D341Med (cell line): ENCODE measurements around the gene SMIM3.
"Not testable (repeated sequence)": the region's sequence is repeated elsewhere in the genome, so short reads cannot be mapped to it uniquely, and the experiment has no call there.

Experiments
- DNase-seq: peaks from one replicate; pipeline ENCODE4 v3.0.0; 2012; ENCODE audit warnings: low spot score

SMIM3 gene, protein sequence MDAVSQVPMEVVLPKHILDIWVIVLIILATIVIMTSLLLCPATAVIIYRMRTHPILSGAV

GRCh38 chr5:150778517-150779396, at the start of gene SMIM3:
Gene SMIM3 (plus strand): TSS chr5:150778757. CDS start chr5:150795441, 16,684 bp downstream.
- peak; percentile 67 for DNase-seq

DNA sequence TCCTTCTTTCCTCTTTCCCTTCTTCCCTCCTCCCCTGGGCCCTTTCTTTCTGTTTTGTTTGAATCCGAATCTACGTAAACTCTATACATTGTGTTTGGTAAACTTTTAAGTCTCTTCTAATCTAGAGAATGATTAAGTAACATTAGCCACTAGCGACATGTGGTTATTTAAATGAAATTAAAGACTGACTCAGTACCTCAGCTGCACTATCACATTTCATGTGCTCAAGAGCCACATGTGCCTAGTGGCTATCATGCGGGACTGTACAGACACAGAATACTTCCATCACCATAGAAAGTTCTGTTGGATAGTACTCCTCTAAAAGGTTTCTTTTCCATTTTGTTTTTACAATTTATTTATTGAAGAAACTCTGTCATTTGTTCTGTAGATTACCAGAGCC, 48.7 kb upstream of the SMIM3 start:
- no peak for DNase-seq

DNA sequence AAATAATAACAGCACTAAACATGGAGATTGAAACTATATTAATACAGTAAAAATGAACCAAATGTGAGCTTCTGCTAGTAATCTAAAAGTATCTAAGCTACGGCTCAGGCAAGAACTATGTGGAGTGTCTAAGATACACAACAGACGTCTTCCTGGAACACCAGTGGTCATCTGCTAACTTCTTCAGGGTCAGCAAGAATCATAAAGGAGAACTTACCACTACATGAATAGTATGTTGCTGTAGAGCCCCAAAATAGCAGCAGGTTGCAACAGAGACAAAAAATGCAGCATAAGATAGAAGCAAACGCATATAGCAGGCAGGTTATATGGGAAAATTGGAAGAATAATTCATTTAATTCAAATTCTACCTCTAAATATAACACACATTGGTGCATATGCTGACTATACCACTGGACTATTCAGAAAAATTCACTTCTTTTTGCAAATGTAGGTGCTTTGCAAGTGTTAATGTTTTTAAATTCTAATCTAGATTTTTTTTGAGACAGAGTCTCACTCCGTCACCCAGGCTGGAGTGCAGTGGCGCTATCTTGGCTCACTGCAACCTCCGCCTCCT, 46.8 kb upstream of the SMIM3 start:
- DNase-seq, result no peak

DNA sequence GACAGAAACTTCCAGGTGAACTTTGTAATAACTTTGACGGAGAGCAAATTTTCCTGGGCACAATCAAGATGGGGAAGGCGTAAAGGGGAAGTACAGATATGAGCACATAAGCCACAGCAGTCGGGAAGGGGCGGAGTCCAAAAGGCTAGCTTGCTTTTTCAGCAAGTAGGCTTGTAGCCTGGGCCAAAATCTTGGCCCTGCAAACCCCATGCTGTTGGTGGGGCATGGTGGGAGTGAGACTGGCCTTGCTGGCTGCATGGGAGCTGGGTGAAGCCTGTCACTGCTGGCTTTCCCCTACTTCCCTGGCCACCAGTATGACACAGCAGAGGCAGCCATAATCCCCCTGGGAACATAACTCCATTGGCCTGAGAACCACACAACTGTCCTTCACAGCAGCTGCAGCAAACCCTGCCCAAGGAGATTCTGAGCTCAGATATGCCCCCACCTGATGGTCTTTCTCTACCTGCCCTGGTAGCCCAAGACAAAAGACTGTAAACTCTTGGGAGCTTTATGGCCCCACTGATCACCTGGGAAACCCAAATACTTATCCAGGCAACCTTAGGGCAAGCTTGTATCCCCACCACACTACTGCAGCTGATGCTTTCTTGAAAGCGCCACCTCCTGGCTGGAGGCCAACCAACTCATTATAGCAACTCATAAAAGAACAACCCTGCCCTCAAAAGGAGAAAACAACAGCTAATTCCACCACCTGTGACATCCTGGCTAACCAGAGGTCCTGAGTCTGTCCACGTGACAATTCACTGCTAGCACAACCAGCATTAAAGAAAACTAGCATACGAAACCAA, 43.8 kb upstream of the SMIM3 start:
- DNase-seq, result no peak

DNA sequence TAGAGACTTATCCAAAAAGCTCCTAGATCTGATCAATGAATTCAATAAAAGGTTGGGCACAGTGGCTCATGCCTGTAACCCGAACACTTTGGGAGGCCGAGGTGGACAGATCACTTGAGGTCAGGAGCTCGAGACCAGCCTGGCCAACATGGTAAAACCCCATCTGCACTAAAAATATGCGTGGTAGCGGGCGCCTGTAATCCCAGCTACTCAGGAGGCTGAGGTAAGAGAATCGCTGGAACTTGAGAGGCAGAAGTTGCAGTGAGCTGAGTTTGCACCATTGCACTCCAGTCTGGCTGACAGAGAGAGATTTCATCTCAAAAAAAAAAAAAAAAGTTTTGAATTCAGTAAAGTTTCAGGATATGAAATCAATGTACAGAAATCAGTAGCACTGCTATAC, 39.7 kb upstream of the SMIM3 start:
- DNase-seq, result no peak

GRCh38 chr5:150740992-150741391, 37.6 kb upstream of the SMIM3 start:
- DNase-seq, result no peak

DNA sequence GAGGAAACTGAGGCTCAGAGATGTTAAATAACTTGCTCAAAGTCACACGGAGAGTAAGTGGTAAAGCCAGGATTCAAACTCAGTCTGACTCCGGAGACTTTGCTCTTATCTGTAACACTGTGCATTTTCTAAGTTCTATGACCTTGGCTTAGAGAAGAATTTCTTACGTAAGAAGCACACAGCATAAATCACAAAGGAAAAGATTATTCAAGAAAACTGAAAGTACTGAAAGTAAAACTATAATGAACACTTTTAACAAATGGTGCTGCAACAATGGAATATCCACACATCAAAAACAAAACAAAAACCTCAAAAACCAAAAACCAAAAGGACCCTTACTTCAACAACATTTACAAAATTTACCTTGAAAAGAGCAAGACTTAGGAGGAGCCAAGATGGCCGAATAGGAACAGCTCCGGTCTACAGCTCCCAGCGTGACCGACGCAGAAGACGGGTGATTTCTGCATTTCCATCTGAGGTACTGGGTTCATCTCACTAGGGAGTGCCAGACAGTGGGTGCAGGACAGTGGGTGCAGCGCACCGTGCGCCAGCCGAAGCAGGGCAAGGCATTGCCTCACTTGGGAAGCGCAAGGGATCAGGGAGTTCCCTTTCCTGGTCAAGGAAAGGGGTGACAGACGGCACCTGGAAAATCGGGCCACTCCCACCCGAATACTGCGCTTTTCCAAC, 36.0 kb upstream of the SMIM3 start:
- not testable (repeated sequence) for DNase-seq

- DNase-seq, result not testable (repeated sequence)
Observed at GRCh38 chr5:150743142-150743488, 35.4 kb upstream of the SMIM3 start.

DNA sequence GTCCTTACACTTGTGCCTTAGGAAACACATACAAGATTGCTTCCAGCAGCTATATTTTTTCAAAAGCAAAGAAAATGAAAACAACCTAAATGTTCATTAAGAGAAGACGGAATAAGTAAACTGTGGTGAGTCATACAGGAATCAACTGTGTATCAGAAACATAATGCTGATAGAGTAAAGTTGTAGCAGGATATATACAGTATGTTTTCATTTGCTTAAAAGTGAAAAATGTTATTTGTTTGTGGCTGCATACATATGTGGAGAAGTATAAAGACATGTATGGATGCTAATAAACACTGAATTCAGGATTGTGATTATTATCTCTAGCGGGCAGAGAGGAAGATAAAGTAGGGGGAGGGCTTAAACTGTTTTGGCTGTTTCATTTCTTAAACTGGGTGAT, 28.1 kb upstream of the SMIM3 start:
- no peak for DNase-seq

DNA sequence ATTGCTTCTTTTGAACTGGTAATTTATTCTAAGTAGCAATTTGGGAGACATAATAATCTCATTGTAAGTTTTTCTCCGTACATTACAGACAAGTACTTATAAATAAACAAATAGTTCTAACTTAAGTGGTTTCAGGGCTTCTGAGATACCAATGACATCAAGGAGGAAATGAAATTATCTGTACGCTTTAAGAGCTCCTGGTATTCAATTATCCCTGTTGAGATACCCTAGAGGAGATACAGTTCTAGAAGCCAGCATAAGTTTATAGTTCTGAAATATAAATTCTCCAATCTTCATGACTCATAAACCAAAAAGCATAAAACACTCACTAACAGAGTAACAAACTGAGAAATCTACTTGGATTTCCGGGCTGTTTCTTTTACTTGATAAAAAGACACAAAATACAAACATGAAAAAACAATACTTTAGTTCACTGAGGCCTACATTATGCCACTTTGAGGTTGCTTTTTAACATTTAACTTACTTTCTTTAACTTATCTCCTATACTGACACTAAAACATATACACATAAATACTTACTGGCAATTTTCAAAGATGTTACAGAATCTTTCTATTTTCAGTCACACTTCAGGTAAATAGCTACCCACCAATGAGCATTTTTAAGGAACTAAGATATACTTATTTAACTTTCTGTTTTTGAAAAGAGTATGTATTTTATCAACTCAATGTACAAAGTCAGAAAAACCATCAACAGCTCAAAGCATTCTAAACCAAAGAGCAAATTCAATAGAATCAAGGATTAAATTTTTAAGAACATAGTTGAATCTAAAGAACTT, 27.3 kb upstream of the SMIM3 start:
- DNase-seq, result no peak

GRCh38 chr5:150753463-150753862, 25.1 kb upstream of the SMIM3 start:
- no peak for DNase-seq

GRCh38 chr5:150753863-150754262, 24.7 kb upstream of the SMIM3 start:
- DNase-seq, result no peak

- no peak for DNase-seq
Observed at GRCh38 chr5:150757087-150757649, 21.4 kb upstream of the SMIM3 start.

DNA sequence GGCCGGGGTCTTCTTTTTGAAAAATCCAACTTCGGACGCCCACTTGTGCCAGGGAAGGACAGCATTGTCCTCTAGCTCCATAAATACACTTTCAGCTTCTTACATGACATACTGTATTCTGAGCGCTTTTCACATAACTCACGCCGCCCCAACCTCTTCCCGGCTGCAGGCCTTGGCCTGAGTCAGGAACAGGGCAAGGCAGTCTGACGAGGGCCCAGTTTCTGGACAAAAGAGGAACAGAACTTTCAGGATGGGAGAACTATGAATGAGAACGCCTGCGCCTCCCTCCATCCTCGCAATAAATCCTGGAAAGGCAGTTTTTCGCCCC, 20.4 kb upstream of the SMIM3 start:
- no peak for DNase-seq

- peak; percentile 93 for DNase-seq
Observed at GRCh38 chr5:150758531-150759333, 19.8 kb upstream of the SMIM3 start, which contains the start of gene DCTN4. Gene DCTN4 (minus strand): TSS chr5:150759017. CDS start chr5:150758993, 24 bp downstream.

DNA sequence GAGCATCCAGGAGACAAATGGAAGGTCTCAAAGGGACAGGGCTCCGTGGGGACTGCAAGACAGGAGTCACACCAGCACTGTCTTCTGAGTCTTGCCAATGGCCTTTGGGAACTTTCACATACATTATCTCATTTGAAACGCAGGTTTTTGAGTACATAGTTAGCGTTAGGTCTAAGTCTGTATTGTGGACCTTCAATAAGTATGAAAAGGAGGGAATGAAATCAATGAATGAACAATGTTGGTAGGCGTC, 19.3 kb upstream of the SMIM3 start:
- DNase-seq, result no peak

GRCh38 chr5:150762211-150762610, 16.3 kb upstream of the SMIM3 start:
- DNase-seq, result no peak

GRCh38 chr5:150763023-150763769, 15.4 kb upstream of the SMIM3 start:
- no peak for DNase-seq

- DNase-seq, result no peak
Observed at GRCh38 chr5:150764530-150764929, 14.0 kb upstream of the SMIM3 start.
